Activated CD4-positive, CD25-positive, alpha-beta regulatory T cell treated with anti-CD3 and anti-CD28 coated beads, Interleukin-2, amount 50 U/mL, for 24 hours (primary cell): ENCODE measurements around the gene PDZK1.
A peak's percentile ranks its signal among the peaks of the same experiment; 100 is the strongest.
"Not testable (repeated sequence)": the region's sequence is repeated elsewhere in the genome, so short reads cannot be mapped to it uniquely, and the experiment has no call there.

Experiments
- ATAC-seq, 2 donors: fragments of 150-1000 bp; cut with Tn5 transposase; one replicate each; pipeline ENCODE4 v1.10.0; 2021; ENCODE audit warnings: mild to moderate bottlenecking in 1 of 2, moderate library complexity in 1 of 2

PDZK1 gene

GRCh38 chr1:145656245-145656943 is 50.8 kb downstream of the PDZK1 start:
- ATAC-seq, result not testable (repeated sequence)

DNA sequence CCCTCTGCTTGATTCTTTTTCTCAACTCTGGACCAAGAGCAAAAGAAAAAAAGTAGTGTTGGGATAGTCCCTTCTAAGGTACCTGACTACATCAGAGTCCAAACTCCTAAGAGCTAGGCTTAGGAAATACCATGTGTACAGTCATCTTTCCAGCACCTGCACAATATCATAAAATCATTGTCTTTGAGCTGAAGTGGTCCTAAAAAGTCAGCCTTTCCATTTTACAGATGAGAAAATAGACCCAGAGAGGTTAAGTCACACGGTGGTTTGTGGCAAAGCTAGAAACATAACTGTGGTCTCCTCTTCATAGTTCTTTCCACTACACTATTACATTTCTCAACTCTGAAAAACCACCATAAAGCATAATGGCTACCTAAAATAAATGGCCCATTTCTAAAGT is 63.2 kb downstream of the PDZK1 start:
- ATAC-seq, result peak; percentile 71 to 82

GRCh38 chr1:145641886-145642285 is 65.3 kb downstream of the PDZK1 start:
- peak in 1 of 2 donors; percentile 52 for ATAC-seq

GRCh38 chr1:145636237-145636636 is 70.9 kb downstream of the PDZK1 start:
- ATAC-seq, result not testable (repeated sequence)

- ATAC-seq, result not testable (repeated sequence)
These were observed 85.0 kb downstream of the PDZK1 start for GRCh38 chr1:145622177-145622576.
